A673 (cell line): ENCODE measurements around the gene RBM12. TPM values are rescaled to one million over a fixed set of nuclear protein-coding genes. Genes with fewer than 3 reads are reported as not detected.

ENCODE experiments used
- BruUV-seq: library from RNA; stranded (reverse); fragments of 400-500 nt; replicated peaks from 2 replicates; lab custom pipeline; 2021; lab: Mats Ljungman, UMichigan
- CTCF ChIA-PET: fragments of 300-600 bp; sonication (Branson Sonifier 250); formaldehyde crosslinking; loops from one replicate; lab custom pipeline; 2022; ENCODE audit warnings: antibody characterized with exemption; lab: Charles Lee
- POLR2A ChIA-PET: fragments of 300-600 bp; sonication (Branson Sonifier 250); formaldehyde crosslinking; loops from one replicate; lab custom pipeline; 2022; ENCODE audit warnings: antibody characterized with exemption; ENCODE audit not compliant: low non-redundant PET; lab: Charles Lee
- DNase-seq: peaks from one replicate; pipeline ENCODE4 v3.0.0-alpha.2; 2015; ENCODE audit warnings: low spot score
- H3K27ac ChIP-seq: fragments of 200-600 bp; sonication (generic); 2 replicates; pipeline ENCODE4 v1.5.1; 2016; ENCODE audit warnings: mixed run types, low read depth, mild to moderate bottlenecking, mixed read lengths, antibody characterized with exemption, low read length; ENCODE audit not compliant: poor library complexity, severe bottlenecking
- H3K27me3 ChIP-seq: fragments of 200-600 bp; sonication (generic); replicated peaks from 2 replicates; pipeline ENCODE4 v1.6.1; 2017; ENCODE audit warnings: mixed run types, low read depth, mild to moderate bottlenecking, mixed read lengths, antibody characterized with exemption, low read length; ENCODE audit not compliant: insufficient read depth, poor library complexity
- H3K36me3 ChIP-seq: fragments of 200-600 bp; sonication (generic); 2 replicates; pipeline ENCODE4 v1.6.1; 2016; ENCODE audit warnings: mixed run types, mild to moderate bottlenecking, mixed read lengths, antibody characterized with exemption, low read length; ENCODE audit not compliant: insufficient read depth, poor library complexity, severe bottlenecking
- H3K4me1 ChIP-seq: fragments of 200-600 bp; sonication (generic); 2 replicates; pipeline ENCODE4 v1.6.1; 2017; ENCODE audit warnings: mixed run types, mild to moderate bottlenecking, mixed read lengths, antibody characterized with exemption, low read length; ENCODE audit not compliant: insufficient read depth, poor library complexity, severe bottlenecking
- H3K4me3 ChIP-seq: fragments of 200-600 bp; sonication (generic); 2 replicates; pipeline ENCODE4 v1.5.1; 2016; ENCODE audit warnings: low read depth, mixed run types, mild to moderate bottlenecking, mixed read lengths, low read length; ENCODE audit not compliant: poor library complexity, severe bottlenecking
- H3K9me3 ChIP-seq: fragments of 200-600 bp; sonication (generic); 2 replicates; pipeline ENCODE4 v1.6.1; 2016; ENCODE audit warnings: mixed run types, low read depth, mild to moderate bottlenecking, mixed read lengths, antibody characterized with exemption, low read length; ENCODE audit not compliant: poor library complexity, severe bottlenecking
- CTCF ChIP-seq: fragments of 300-800, 200-600 bp; sonication (generic); conservative IDR thresholded peaks from 2 replicates; pipeline ENCODE4 v1.5.1; 2017; ENCODE audit warnings: low read depth, mild to moderate bottlenecking, antibody characterized with exemption, low read length, moderate library complexity, mixed read lengths
- EZH2 ChIP-seq: fragments of 200-600 bp; sonication (generic); IDR thresholded peaks from 2 replicates; pipeline ENCODE4 v1.6.1; 2017; ENCODE audit warnings: borderline replicate concordance, low read depth, mild to moderate bottlenecking, mixed read lengths, antibody characterized with exemption, low read length; ENCODE audit not compliant: poor library complexity, severe bottlenecking
- intact Hi-C: fragments of 100-400 bp; cut with micrococcal nuclease; formaldehyde crosslinking; loops from one replicate; pipeline ENCODE4 v1.10.0; 2022; ENCODE audit not compliant: unreplicated experiment
- total RNA-seq: library from RNA; stranded (reverse); gene quantifications from 2 replicates; pipeline ENCODE4 v1.2.3, GENCODE V29; 2021

RBM12 gene
- total RNA-seq, 1 experiment from 2014 or later, result 124 TPM

DNA sequence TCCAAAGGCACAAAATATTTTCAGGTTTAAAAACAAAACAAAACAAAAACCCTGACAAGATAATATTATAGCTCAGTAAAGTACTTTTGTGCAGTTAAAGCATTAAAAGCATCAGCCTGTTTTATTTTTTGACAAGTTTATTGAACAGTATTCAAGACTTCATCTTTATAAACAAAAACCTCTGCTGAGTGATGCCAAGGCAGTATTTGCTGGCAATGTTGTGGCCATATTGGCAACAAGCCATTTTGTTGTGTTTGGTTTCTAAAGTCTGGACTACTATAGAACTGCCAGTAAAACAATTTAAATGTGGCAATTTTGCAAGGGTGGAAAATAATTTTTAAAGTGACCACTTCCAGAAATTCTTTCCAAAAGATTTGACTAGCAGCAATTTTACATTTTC, 15.9 kb downstream of the RBM12 start:
- BruUV-seq, result no TSS peak
- DNase-seq, result no peak
- no peak overlapping the region for H3K4me3 ChIP-seq
- no peaks in the 10 kb centered on the region for H3K4me1 ChIP-seq
- ChIA-PET POLR2A (no interaction called here), CTCF (no interaction called here)
- H3K36me3 ChIP-seq, result peaks cover 50% of the 10 kb centered on the region
- H3K27ac ChIP-seq, result no peak overlapping the region
- H3K27me3 ChIP-seq, result no peaks in the 10 kb centered on the region
- intact Hi-C loops, result no loop called here
- TF ChIP-seq EZH2, result no peak
- TF ChIP-seq CTCF, result no peak
- H3K9me3 ChIP-seq, result no peaks in the 10 kb centered on the region

DNA sequence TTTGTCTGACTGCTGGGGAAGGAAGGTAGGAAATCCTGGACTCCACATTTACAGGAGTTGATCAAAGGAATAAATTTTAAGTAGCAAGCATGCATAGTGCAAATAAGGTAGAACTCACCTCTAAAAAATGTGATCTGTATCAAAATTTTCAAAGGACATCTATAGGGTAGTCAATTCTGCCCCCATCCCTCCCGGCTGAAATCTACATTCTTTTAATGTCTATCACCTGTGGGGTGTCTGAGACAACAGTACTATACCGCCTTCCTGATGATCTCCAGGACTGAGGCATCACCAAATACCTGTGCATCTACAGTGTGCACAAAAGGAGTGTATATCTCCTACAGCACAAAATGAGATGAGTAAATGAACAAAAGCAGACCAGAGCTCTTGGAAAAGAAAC, 19.9 kb downstream of the RBM12 start:
- Histone ChIP-seq H3K27ac (no peak overlapping the region), H3K27me3 (no peaks in the 10 kb centered on the region), H3K4me1 (peaks cover 7% of the 10 kb centered on the region), H3K36me3 (peaks cover 18% of the 10 kb centered on the region), H3K4me3 (no peak overlapping the region), H3K9me3 (no peaks in the 10 kb centered on the region)
- ChIA-PET CTCF (no interaction called here), POLR2A (no interaction called here)
- intact Hi-C loops, result no loop called here
- no peak for DNase-seq
- no TSS peak for BruUV-seq
- TF ChIP-seq CTCF (no peak), EZH2 (no peak)

DNA sequence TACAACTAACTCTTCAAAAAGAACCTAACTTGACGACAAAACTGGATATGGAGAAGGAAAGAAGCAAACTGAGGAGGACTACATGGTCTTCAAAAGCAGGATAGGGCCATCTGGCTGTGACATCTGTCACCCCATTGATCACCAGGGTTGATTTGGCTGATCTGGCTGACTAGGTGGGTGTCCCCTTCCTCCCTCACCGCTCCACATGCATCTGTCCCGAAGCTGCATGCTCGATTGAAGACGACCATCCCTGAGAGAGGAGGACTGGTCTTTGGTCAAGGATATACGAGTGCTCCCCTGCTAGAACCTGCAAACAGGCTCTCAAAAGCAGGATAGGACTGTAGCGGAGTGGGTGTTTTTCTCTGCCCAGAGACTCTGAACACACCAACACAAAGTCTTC, 21.7 kb downstream of the RBM12 start:
- intact Hi-C loops, result no loop called here
- no peak for TF ChIP-seq CTCF
- no peak for TF ChIP-seq EZH2
- Histone ChIP-seq H3K36me3 (peaks cover 5% of the 10 kb centered on the region), H3K4me1 (peaks cover 7% of the 10 kb centered on the region), H3K27ac (no peak overlapping the region), H3K27me3 (no peaks in the 10 kb centered on the region), H3K4me3 (no peak overlapping the region), H3K9me3 (no peaks in the 10 kb centered on the region)
- no peak for DNase-seq
- ChIA-PET POLR2A (no interaction called here), CTCF (no interaction called here)
- no TSS peak for BruUV-seq
